RWPE2 (cell line): ENCODE data around the gene RNLS.

Experiments
- ATAC-seq: fragments of 200-7000 bp; cut with Tn5 transposase; 3 replicates; pipeline ENCODE4 v1.9.1; 2021; ENCODE audit warnings: low read depth
- DNase-seq: peaks from one replicate; pipeline ENCODE4 v3.0.0-alpha.2; 2020; ENCODE audit warnings: low spot score
- H3K27ac ChIP-seq: fragments of 450-650 bp; 2 replicates; pipeline ENCODE4 v1.5.1; 2017; ENCODE audit warnings: mild to moderate bottlenecking; ENCODE audit not compliant: poor library complexity, severe bottlenecking
- H3K27me3 ChIP-seq: fragments of 250-450 bp; sonication (Bioruptor Pico); 2 replicates; pipeline ENCODE4 v1.5.1; 2021; ENCODE audit warnings: mild to moderate bottlenecking, moderate library complexity; ENCODE audit not compliant: insufficient read depth, poor library complexity, severe bottlenecking
- H3K36me3 ChIP-seq: fragments of 250-450 bp; sonication (Bioruptor Pico); 2 replicates; pipeline ENCODE4 v1.5.1; 2020; ENCODE audit warnings: low read depth, mild to moderate bottlenecking, moderate library complexity
- H3K4me1 ChIP-seq: fragments of 250-450 bp; sonication (Bioruptor Pico); 2 replicates; pipeline ENCODE4 v1.5.1; 2021; ENCODE audit warnings: mild to moderate bottlenecking, moderate library complexity; ENCODE audit not compliant: insufficient read depth, poor library complexity, severe bottlenecking
- H3K4me3 ChIP-seq: fragments of 250-450 bp; sonication (Bioruptor Pico); 2 replicates; pipeline ENCODE4 v1.5.1; 2021; ENCODE audit warnings: mild to moderate bottlenecking, moderate library complexity; ENCODE audit not compliant: severe bottlenecking
- H3K9me3 ChIP-seq: fragments of 250-450 bp; sonication (Bioruptor Pico); 2 replicates; pipeline ENCODE4 v1.5.1; 2021; ENCODE audit warnings: mild to moderate bottlenecking, moderate library complexity; ENCODE audit not compliant: severe bottlenecking
- TF ChIP-seq, protein P1 (sequence below): fragments of 450-650 bp; IDR thresholded peaks from one replicate; pipeline ENCODE4 v1.5.1; 2017; ENCODE audit warnings: mild to moderate bottlenecking, moderate library complexity; ENCODE audit not compliant: poor library complexity, severe bottlenecking

The RNLS gene

DNA sequence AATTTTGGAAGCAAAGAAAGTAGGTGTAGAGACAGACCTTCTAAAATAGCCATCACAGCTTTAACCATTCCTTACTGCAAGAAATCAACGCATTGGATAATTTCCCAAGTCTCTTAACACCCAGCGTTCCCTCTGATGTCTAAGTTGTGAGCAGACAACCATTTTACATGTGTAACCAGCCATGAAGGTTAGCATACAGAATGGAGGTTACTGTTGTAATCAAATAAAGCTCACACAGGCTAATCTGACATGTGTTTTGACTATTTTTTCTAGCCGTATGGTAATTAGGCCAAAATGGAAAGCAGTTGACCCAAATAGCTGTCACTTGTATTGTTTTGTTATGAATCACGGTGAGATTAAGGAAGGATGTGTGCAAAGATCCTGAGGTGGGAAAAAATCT lies 336.4 kb downstream of the RNLS start:
- Histone ChIP-seq H3K36me3 (no peaks in the 10 kb centered on the region), H3K4me1 (no peaks in the 10 kb centered on the region), H3K9me3 (no peaks in the 10 kb centered on the region), H3K4me3 (no peak overlapping the region), H3K27ac (no peak overlapping the region), H3K27me3 (no peaks in the 10 kb centered on the region)
- DNase-seq: no peak
- ATAC-seq: no peak
- TF ChIP-seq, protein P1, sequence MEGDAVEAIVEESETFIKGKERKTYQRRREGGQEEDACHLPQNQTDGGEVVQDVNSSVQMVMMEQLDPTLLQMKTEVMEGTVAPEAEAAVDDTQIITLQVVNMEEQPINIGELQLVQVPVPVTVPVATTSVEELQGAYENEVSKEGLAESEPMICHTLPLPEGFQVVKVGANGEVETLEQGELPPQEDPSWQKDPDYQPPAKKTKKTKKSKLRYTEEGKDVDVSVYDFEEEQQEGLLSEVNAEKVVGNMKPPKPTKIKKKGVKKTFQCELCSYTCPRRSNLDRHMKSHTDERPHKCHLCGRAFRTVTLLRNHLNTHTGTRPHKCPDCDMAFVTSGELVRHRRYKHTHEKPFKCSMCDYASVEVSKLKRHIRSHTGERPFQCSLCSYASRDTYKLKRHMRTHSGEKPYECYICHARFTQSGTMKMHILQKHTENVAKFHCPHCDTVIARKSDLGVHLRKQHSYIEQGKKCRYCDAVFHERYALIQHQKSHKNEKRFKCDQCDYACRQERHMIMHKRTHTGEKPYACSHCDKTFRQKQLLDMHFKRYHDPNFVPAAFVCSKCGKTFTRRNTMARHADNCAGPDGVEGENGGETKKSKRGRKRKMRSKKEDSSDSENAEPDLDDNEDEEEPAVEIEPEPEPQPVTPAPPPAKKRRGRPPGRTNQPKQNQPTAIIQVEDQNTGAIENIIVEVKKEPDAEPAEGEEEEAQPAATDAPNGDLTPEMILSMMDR: no peak

- Histone ChIP-seq H3K36me3 (no peaks in the 10 kb centered on the region), H3K4me1 (no peaks in the 10 kb centered on the region), H3K27me3 (no peaks in the 10 kb centered on the region), H3K4me3 (no peak overlapping the region), H3K27ac (no peak overlapping the region), H3K9me3 (no peaks in the 10 kb centered on the region)
- no peak for ATAC-seq
- DNase-seq: no peak
- TF ChIP-seq, protein P1: no peak
Measured at GRCh38 chr10:88245974-88246511, 337.1 kb downstream of the RNLS start.

GRCh38 chr10:88244781-88245625 lies 338.1 kb downstream of the RNLS start:
- H3K9me3 ChIP-seq: no peaks in the 10 kb centered on the region
- no peak overlapping the region for H3K4me3 ChIP-seq
- ATAC-seq: no peak
- H3K27me3 ChIP-seq: no peaks in the 10 kb centered on the region
- H3K36me3 ChIP-seq: no peaks in the 10 kb centered on the region
- TF ChIP-seq, protein P1: no peak
- H3K27ac ChIP-seq: no peak overlapping the region
- H3K4me1 ChIP-seq: no peaks in the 10 kb centered on the region
- DNase-seq: no peak

GRCh38 chr10:88243836-88244730 lies 339.0 kb downstream of the RNLS start:
- TF ChIP-seq, protein P1: no peak
- Histone ChIP-seq H3K9me3 (no peaks in the 10 kb centered on the region), H3K27ac (no peak overlapping the region), H3K36me3 (no peaks in the 10 kb centered on the region), H3K27me3 (no peaks in the 10 kb centered on the region), H3K4me3 (no peak overlapping the region), H3K4me1 (no peaks in the 10 kb centered on the region)
- no peak for ATAC-seq
- DNase-seq: no peak
